Progenitor cell of endocrine pancreas (in vitro differentiated cells): Measurements from ENCODE around the gene NR6A1. TPM values are rescaled to one million over a fixed set of nuclear protein-coding genes. Genes with fewer than 3 reads are reported as not detected.
A peak's percentile ranks its signal among the peaks of the same experiment; 100 is the strongest.

ENCODE experiments used
- DNase-seq: peaks from one replicate; pipeline ENCODE4 v3.0.0; 2021; ENCODE audit warnings: low spot score; ENCODE audit not compliant: unreplicated experiment
- H3K27ac Mint-ChIP-seq: 2 replicates; pipeline ENCODE4 v1.8.0; 2021; ENCODE audit warnings: mild to moderate bottlenecking, moderate library complexity, mixed read lengths
- H3K27me3 Mint-ChIP-seq: 2 replicates; pipeline ENCODE4 v1.8.0; 2021; ENCODE audit warnings: mixed read lengths
- H3K36me3 Mint-ChIP-seq: 2 replicates; pipeline ENCODE4 v1.8.0; 2022; ENCODE audit warnings: mixed read lengths; ENCODE audit not compliant: insufficient read depth
- H3K4me1 Mint-ChIP-seq: 2 replicates; pipeline ENCODE4 v1.8.0; 2021; ENCODE audit warnings: low read depth, mixed read lengths
- H3K4me3 Mint-ChIP-seq: 2 replicates; pipeline ENCODE4 v1.8.0; 2021; ENCODE audit warnings: low read depth, mild to moderate bottlenecking, moderate library complexity, mixed read lengths
- H3K9me3 Mint-ChIP-seq: 2 replicates; pipeline ENCODE4 v1.8.0; 2021; ENCODE audit warnings: low read depth, mixed read lengths
- CTCF ChIP-seq: fragments of 200-600 bp; sonication (generic); IDR thresholded peaks from one replicate; pipeline ENCODE4 v1.5.0; 2021; ENCODE audit warnings: antibody characterized with exemption, mild to moderate bottlenecking; ENCODE audit not compliant: unreplicated experiment
- total RNA-seq: library from RNA; stranded (reverse); gene quantifications from 2 replicates; pipeline ENCODE4 v1.2.1, GENCODE V29; 2021

The NR6A1 gene
- total RNA-seq, 1 donor from 2014 or later, result 86.4 TPM

DNA sequence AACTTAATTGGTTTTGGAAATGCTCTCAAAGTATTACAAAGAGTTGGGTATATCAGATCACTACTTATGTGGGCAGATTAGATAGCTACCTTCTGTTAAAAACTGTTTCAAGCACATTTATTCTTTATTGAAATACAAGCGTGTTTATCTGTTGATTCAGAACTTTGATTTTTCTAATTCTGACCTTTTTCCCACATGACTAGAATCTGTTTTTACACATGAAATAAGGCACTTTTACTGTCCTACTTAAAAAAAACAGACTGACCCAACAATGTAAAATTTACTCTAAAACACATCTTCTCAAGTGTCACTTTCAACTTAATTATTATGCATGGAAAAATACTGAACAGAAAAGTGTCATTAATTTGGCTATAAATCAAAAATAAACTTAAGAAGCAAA lies 4.8 kb downstream of the NR6A1 start:
- H3K27me3 Mint-ChIP-seq, result no peaks in the 10 kb centered on the region
- TF ChIP-seq CTCF, result no peak
- H3K4me3 Mint-ChIP-seq, result no peak overlapping the region
- no peaks in the 10 kb centered on the region for H3K36me3 Mint-ChIP-seq
- no peaks in the 10 kb centered on the region for H3K9me3 Mint-ChIP-seq
- peaks cover 60% of the 10 kb centered on the region for H3K4me1 Mint-ChIP-seq
- no peak for DNase-seq
- no peak overlapping the region for H3K27ac Mint-ChIP-seq

- no peaks in the 10 kb centered on the region for H3K27me3 Mint-ChIP-seq
- no peak overlapping the region for H3K27ac Mint-ChIP-seq
- no peaks in the 10 kb centered on the region for H3K9me3 Mint-ChIP-seq
- DNase-seq, result no peak
- TF ChIP-seq CTCF, result no peak
- H3K4me3 Mint-ChIP-seq, result no peak overlapping the region
- H3K4me1 Mint-ChIP-seq, result peaks cover 68% of the 10 kb centered on the region
- no peaks in the 10 kb centered on the region for H3K36me3 Mint-ChIP-seq
Measured at GRCh38 chr9:124765439-124765835, 5.7 kb downstream of the NR6A1 start.

DNA sequence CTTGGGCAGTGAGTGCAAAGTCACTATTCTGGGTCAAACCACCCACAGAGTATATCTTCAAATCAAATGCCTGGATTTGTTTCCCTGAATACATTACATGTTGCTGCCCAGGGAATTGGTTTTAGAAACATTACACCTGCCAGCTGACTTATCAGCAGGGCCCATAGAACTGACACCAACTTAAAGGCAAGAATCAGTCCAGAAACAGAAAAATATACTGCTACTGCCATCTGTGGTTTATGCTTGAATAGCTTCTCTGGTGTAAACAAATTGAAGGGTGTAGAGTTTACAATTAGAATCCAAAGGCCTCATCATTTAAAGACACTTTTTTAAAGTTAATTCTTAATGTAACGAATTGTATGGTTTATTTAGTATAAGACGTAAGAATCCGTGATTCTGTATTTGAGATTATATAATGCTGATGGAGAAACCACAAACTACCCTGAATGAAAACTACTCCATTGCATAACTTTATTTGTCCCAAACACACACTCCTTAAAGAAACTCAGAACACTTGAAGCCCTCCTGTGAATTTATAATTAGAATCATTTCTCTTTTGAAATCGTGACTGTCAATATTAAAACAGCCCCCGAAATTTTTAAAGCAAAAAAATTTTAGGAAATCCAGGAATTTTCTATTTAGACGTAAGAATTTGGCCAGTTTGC lies 6.2 kb downstream of the NR6A1 start:
- Mint-ChIP-seq H3K36me3 (no peaks in the 10 kb centered on the region), H3K4me3 (no peak overlapping the region), H3K27ac (peak overlapping the region; percentile 12), H3K27me3 (no peaks in the 10 kb centered on the region), H3K4me1 (peaks cover 70% of the 10 kb centered on the region), H3K9me3 (no peaks in the 10 kb centered on the region)
- TF ChIP-seq CTCF, result peak; percentile 48
- no peak for DNase-seq

GRCh38 chr9:124762633-124763032 lies 8.5 kb downstream of the NR6A1 start:
- H3K9me3 Mint-ChIP-seq, result no peaks in the 10 kb centered on the region
- H3K4me1 Mint-ChIP-seq, result peaks cover 75% of the 10 kb centered on the region
- no peak for TF ChIP-seq CTCF
- DNase-seq, result no peak
- H3K4me3 Mint-ChIP-seq, result no peak overlapping the region
- H3K36me3 Mint-ChIP-seq, result no peaks in the 10 kb centered on the region
- no peak overlapping the region for H3K27ac Mint-ChIP-seq
- no peaks in the 10 kb centered on the region for H3K27me3 Mint-ChIP-seq

DNA sequence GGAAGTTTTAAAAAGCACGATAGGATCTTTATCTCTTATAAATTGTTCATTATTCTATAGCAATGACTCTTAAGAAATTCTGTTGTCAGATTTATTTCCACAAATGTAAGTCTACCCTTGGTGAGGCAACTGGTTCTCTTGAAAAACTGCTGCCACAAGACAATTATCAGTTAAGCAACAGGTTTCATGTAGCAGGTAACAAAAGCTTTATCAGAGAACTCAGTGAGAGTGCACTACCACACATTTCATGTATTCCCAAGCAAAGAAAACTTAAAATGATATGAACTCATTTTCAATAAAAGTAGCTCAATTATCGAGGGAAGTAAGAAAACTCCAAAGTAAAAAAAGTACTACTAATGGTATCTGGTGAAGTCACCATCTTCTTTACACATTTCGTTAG lies 9.4 kb downstream of the NR6A1 start:
- Mint-ChIP-seq H3K27ac (no peak overlapping the region), H3K4me1 (peaks cover 76% of the 10 kb centered on the region), H3K9me3 (no peaks in the 10 kb centered on the region), H3K27me3 (no peaks in the 10 kb centered on the region), H3K4me3 (no peak overlapping the region), H3K36me3 (no peaks in the 10 kb centered on the region)
- no peak for TF ChIP-seq CTCF
- no peak for DNase-seq
